PFSK-1 (cell line): ENCODE results near the gene GDF2.

Experiments used
- FOXP2 ChIP-seq: optimal IDR thresholded peaks from 2 replicates; pipeline ENCODE3; 2011; ENCODE audit warnings: borderline replicate concordance, control low read depth, inconsistent platforms; ENCODE audit not compliant: insufficient read depth; ENCODE audit errors: extremely low read length, extremely low read depth
- POLR2AphosphoS5 ChIP-seq: IDR thresholded peaks from 2 replicates; pipeline ENCODE4 v1.6.1; 2012; ENCODE audit warnings: low read depth, mild to moderate bottlenecking, control low read depth, low read length, moderate library complexity
- SIN3A ChIP-seq: IDR thresholded peaks from 2 replicates; pipeline ENCODE4 v1.6.1; 2012; ENCODE audit warnings: mild to moderate bottlenecking, low read length, moderate library complexity, borderline replicate concordance; ENCODE audit not compliant: insufficient read depth
- TAF1 ChIP-seq: IDR thresholded peaks from 2 replicates; pipeline ENCODE4 v1.6.1; 2012; ENCODE audit warnings: low read length, control low read depth, borderline replicate concordance; ENCODE audit not compliant: insufficient read depth
- TF ChIP-seq, protein P1 (sequence below), 2 experiments: IDR thresholded peaks; 2 replicates each; pipeline versions ENCODE4 v1.6.1 to v1.8.0; 2011 to 2012; ENCODE audit warnings: low read depth in 2 of 2, low read length in 2 of 2, control low read depth in 1 of 2, inconsistent platforms in 1 of 2, mild to moderate bottlenecking in 1 of 2, moderate library complexity in 1 of 2; ENCODE audit not compliant: insufficient read depth in 1 of 2

The GDF2 gene

DNA sequence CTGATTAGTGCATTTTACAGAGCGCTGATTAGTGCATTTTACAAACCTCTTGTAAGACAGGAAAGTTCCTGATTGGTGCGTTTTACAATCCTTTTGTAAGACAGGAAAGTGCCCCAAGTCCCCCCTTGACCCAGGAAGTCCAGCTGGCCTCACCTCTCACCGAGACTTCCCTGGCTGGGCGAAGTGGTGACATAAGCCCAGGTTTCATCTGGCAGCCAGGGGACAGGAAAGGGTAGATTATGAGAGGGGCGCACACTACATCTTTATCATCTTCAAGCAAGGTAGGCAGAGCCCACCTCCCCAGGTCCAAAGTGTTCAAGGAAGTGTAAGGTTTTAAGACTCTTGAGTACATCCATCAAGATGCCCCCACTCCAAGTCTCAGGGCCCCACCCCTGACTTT lies 27.8 kb upstream of the GDF2 start:
- TF ChIP-seq TAF1 (no peak), SIN3A (no peak), FOXP2 (no peak), POLR2AphosphoS5 (no peak)
- TF ChIP-seq, protein P1, sequence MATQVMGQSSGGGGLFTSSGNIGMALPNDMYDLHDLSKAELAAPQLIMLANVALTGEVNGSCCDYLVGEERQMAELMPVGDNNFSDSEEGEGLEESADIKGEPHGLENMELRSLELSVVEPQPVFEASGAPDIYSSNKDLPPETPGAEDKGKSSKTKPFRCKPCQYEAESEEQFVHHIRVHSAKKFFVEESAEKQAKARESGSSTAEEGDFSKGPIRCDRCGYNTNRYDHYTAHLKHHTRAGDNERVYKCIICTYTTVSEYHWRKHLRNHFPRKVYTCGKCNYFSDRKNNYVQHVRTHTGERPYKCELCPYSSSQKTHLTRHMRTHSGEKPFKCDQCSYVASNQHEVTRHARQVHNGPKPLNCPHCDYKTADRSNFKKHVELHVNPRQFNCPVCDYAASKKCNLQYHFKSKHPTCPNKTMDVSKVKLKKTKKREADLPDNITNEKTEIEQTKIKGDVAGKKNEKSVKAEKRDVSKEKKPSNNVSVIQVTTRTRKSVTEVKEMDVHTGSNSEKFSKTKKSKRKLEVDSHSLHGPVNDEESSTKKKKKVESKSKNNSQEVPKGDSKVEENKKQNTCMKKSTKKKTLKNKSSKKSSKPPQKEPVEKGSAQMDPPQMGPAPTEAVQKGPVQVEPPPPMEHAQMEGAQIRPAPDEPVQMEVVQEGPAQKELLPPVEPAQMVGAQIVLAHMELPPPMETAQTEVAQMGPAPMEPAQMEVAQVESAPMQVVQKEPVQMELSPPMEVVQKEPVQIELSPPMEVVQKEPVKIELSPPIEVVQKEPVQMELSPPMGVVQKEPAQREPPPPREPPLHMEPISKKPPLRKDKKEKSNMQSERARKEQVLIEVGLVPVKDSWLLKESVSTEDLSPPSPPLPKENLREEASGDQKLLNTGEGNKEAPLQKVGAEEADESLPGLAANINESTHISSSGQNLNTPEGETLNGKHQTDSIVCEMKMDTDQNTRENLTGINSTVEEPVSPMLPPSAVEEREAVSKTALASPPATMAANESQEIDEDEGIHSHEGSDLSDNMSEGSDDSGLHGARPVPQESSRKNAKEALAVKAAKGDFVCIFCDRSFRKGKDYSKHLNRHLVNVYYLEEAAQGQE (IDR thresholded peaks at IDR 0.05; ENCODE audit: insufficient read depth in 1 of 2, low read depth in 2 of 2, low read length in 2 of 2): no peak

DNA sequence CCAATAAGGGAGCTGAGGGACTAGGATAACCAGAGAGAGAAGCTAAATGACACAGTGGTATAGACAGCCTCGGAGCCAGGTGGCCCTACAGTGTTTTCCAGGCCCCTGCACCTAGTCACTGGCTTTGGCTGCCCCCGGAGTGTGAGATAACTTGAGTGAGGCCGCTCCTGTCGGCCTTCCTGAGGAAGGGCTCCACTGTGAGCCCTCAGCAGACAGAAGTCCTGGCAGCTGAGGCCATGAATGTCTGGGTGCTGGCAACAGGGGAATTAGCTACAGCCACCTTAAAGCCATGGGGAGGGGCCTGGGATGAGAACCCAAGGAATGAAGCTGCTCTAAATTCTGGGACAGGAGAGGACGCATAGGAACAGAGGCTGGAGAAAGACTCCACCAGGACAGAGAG lies 26.8 kb upstream of the GDF2 start:
- TF ChIP-seq POLR2AphosphoS5: no peak
- TF ChIP-seq, protein P1 (IDR thresholded peaks at IDR 0.05; ENCODE audit: insufficient read depth in 1 of 2, low read depth in 2 of 2, low read length in 2 of 2): no peak
- TF ChIP-seq FOXP2: no peak
- TF ChIP-seq SIN3A: no peak
- TF ChIP-seq TAF1: no peak

DNA sequence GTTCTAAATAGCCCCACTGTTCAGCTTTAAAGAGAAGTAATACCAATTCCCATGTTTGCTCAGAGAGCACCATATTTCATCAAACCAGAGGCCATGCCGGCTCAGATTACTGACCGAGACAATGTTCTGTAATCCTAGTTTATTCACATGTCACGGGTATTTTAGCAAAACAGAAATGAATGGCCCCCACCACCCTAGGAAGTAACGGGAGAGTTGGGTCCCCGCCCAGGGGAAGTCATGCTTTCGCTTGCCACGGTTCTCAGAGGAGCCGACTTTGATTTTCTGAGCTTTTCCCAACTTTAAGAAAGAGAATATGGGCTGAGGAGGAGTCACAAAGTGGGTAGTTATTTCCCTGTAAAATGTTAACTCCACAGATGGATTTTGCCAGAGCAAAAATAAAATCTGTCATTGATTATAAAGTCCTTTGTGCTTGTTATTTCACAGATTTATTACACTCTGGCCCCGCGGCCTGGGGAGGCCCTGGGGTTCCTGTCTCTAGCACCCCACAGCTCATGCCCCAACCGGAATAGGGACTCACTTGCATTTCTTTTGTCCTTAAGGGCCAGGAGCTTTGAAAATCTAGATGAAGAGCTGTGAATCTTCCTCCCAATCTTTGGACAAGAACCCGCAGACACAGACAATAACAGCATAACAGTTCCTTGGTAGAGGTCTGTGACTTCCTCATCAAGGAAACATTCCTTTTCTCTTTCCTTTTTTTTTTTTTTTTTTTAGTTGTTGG lies 25.9 kb upstream of the GDF2 start:
- TF ChIP-seq POLR2AphosphoS5: no peak
- TF ChIP-seq, protein P1 (IDR thresholded peaks at IDR 0.05; ENCODE audit: insufficient read depth in 1 of 2, low read depth in 2 of 2, low read length in 2 of 2): no peak
- TF ChIP-seq SIN3A: no peak
- TF ChIP-seq TAF1: no peak
- no peak for TF ChIP-seq FOXP2

DNA sequence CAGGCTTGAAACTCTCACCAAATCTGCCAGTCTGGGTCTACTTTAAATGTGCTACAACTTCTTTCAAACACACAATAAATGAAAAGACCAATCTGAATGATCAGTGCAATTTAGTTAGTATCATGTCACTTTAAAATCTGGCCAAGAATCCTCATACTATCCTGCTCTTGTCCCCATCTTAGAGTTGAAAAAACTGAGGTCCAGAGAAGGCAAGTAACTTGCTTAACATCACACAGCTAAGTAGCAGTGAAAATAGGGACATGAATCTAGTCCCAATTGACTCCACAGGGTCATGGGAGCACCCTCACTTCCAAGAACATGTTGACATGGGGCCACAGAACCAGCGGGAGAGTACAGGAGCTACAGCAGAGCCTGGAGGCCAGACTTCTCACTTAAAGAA lies 25.3 kb upstream of the GDF2 start:
- TF ChIP-seq POLR2AphosphoS5: no peak
- no peak for TF ChIP-seq FOXP2
- TF ChIP-seq TAF1: no peak
- TF ChIP-seq SIN3A: no peak
- TF ChIP-seq, protein P1 (IDR thresholded peaks at IDR 0.05; ENCODE audit: insufficient read depth in 1 of 2, low read depth in 2 of 2, low read length in 2 of 2): no peak
